SK-N-SH (cell line): ENCODE results near the gene SIM1. TPM values are rescaled to one million over a fixed set of nuclear protein-coding genes. Genes with fewer than 3 reads are reported as not detected.

Experiments used
- CTCF ChIA-PET: fragments of 300-600, 350-600 bp; formaldehyde crosslinking; extraction: SDS; loops from one replicate; lab custom pipeline; 2021; lab: Yijun Ruan, JAX
- POLR2A ChIA-PET: fragments of 350-600 bp; sonication (Branson Sonifier 250); formaldehyde crosslinking; extraction: SDS; loops from one replicate; lab custom pipeline; 2020; ENCODE audit warnings: antibody characterized with exemption, inconsistent platforms; lab: Yijun Ruan, JAX
- DNase-seq: peaks from one replicate; pipeline ENCODE4 v3.0.0; 2012
- H2AFZ ChIP-seq: fragments of 200-600 bp; sonication (generic); 2 replicates; pipeline ENCODE4 v1.8.1; 2016; ENCODE audit warnings: antibody characterized with exemption, mild to moderate bottlenecking, low read depth
- H3F3A ChIP-seq: fragments of 200-600 bp; sonication (generic); replicated peaks from 2 replicates; pipeline ENCODE3; 2016; ENCODE audit warnings: antibody characterized with exemption, mild to moderate bottlenecking; ENCODE audit not compliant: insufficient read depth
- H3K27ac ChIP-seq, 2 experiments: fragments of 200-500 bp in 1 of 2; fragments of 200-600 bp in 1 of 2; sonication (Bioruptor generic) in 1 of 2; sonication (generic), shearing (Covaris generic) in 1 of 2; 2 replicates each; pipeline versions ENCODE4 v1.5.1 to v1.6.1; 2014 to 2016; ENCODE audit warnings: low read depth in 2 of 2, inconsistent platforms in 1 of 2, low read length in 1 of 2, mild to moderate bottlenecking in 1 of 2, mixed read lengths in 1 of 2
- H3K27me3 ChIP-seq: fragments of 200-600 bp; sonication (generic), shearing (Covaris generic); 2 replicates; pipeline ENCODE4 v1.6.1; 2016; ENCODE audit warnings: mixed run types; ENCODE audit not compliant: insufficient read depth
- H3K36me3 ChIP-seq, 2 experiments: fragments of 200-500 bp in 1 of 2; fragments of 200-600 bp in 1 of 2; sonication (Bioruptor generic) in 1 of 2; sonication (generic) in 1 of 2; replicated peaks in 1 of 2; 2 replicates each; pipeline versions ENCODE3 to v1.5.1; 2014 to 2016; ENCODE audit warnings: low read length in 1 of 2, mild to moderate bottlenecking in 1 of 2; ENCODE audit not compliant: insufficient read depth in 2 of 2, control insufficient read depth in 1 of 2
- H3K4me1 ChIP-seq, 2 experiments: fragments of 200-500 bp in 1 of 2; fragments of 200-600 bp in 1 of 2; sonication (Bioruptor generic) in 1 of 2; sonication (generic), shearing (Covaris generic) in 1 of 2; 2 replicates each; pipeline versions ENCODE4 v1.5.1 to v1.6.1; 2014 to 2016; ENCODE audit warnings: low read depth in 1 of 2, low read length in 1 of 2, mixed run types in 1 of 2; ENCODE audit not compliant: insufficient read depth in 2 of 2, control insufficient read depth in 1 of 2
- H3K4me2 ChIP-seq: fragments of 200-600 bp; sonication (generic), shearing (Covaris generic); 2 replicates; pipeline ENCODE4 v1.6.1; 2017; ENCODE audit warnings: mixed run types
- H3K4me3 ChIP-seq, 2 experiments: fragments of 200-500 bp in 1 of 2; fragments of 200-600 bp in 1 of 2; sonication (Bioruptor generic) in 1 of 2; sonication (generic), shearing (Covaris generic) in 1 of 2; 2 replicates each; pipeline versions ENCODE4 v1.5.1 to v1.8.1; 2014 to 2016; ENCODE audit warnings: low read depth in 2 of 2, inconsistent platforms in 1 of 2, low read length in 1 of 2, mild to moderate bottlenecking in 1 of 2, mixed read lengths in 1 of 2, moderate library complexity in 1 of 2
- H3K79me2 ChIP-seq: fragments of 200-600 bp; sonication (generic); 2 replicates; pipeline ENCODE4 v1.8.1; 2017; ENCODE audit warnings: mild to moderate bottlenecking; ENCODE audit not compliant: insufficient read depth
- H3K9ac ChIP-seq: fragments of 200-600 bp; sonication (generic); 2 replicates; pipeline ENCODE4 v1.6.1; 2017; ENCODE audit warnings: mixed run types
- H3K9me2 ChIP-seq: fragments of 200-600 bp; sonication (generic); 2 replicates; pipeline ENCODE4 v1.6.1; 2017; ENCODE audit warnings: mixed run types
- H3K9me3 ChIP-seq: fragments of 200-600 bp; sonication (generic); 2 replicates; pipeline ENCODE4 v1.6.1; 2017; ENCODE audit warnings: mixed run types, mild to moderate bottlenecking, moderate library complexity
- H4K20me1 ChIP-seq: fragments of 200-600 bp; sonication (generic); 2 replicates; pipeline ENCODE4 v1.6.1; 2017; ENCODE audit warnings: mild to moderate bottlenecking, mixed run types; ENCODE audit not compliant: insufficient read depth
- EZH2phosphoT487 ChIP-seq: fragments of 200-600 bp; sonication (generic); IDR thresholded peaks from 2 replicates; pipeline ENCODE4 v1.6.1; 2017; ENCODE audit warnings: low read depth, mixed run types, mild to moderate bottlenecking, antibody characterized with exemption, moderate library complexity, borderline replicate concordance
- FOXJ3 ChIP-seq: sonication (generic); formaldehyde crosslinking; IDR thresholded peaks from 2 replicates; pipeline ENCODE4 v1.5.1; 2020; ENCODE audit warnings: mild to moderate bottlenecking, missing genetic modification reagents
- GABPA ChIP-seq: IDR thresholded peaks from 2 replicates; pipeline ENCODE4 v1.4.0; 2012; ENCODE audit warnings: low read depth, mild to moderate bottlenecking
- GATA2 ChIP-seq: sonication (generic); formaldehyde crosslinking; IDR thresholded peaks from 2 replicates; pipeline ENCODE4 v1.5.0; 2020; ENCODE audit warnings: mild to moderate bottlenecking, missing genetic modification reagents
- MEF2A ChIP-seq: IDR thresholded peaks from 2 replicates; pipeline ENCODE4 v1.4.0; 2012; ENCODE audit warnings: low read depth, borderline replicate concordance
- NFIC ChIP-seq: IDR thresholded peaks from 2 replicates; pipeline ENCODE4 v1.4.0; 2012; ENCODE audit warnings: borderline replicate concordance
- NRF1 ChIP-seq: IDR thresholded peaks from 2 replicates; pipeline ENCODE4 v1.6.1; 2012; ENCODE audit warnings: low read depth, mild to moderate bottlenecking, low read length
- POLR2AphosphoS5 ChIP-seq: IDR thresholded peaks from 2 replicates; pipeline ENCODE4 v1.6.1; 2012; ENCODE audit warnings: low read depth, low read length
- RAD21 ChIP-seq: IDR thresholded peaks from 2 replicates; pipeline ENCODE4 v1.6.1; 2012; ENCODE audit warnings: mild to moderate bottlenecking, low read length
- RCOR1 ChIP-seq: fragments of 150-350 bp; IDR thresholded peaks from 2 replicates; pipeline ENCODE4 v1.6.1; 2017; ENCODE audit warnings: antibody characterized with exemption, low read length
- RFX5 ChIP-seq: IDR thresholded peaks from 2 replicates; pipeline ENCODE4 v1.6.1; 2012; ENCODE audit warnings: mild to moderate bottlenecking, improper control_type of control experiment, low read length
- RXRA ChIP-seq: IDR thresholded peaks from 2 replicates; pipeline ENCODE4 v1.4.0; 2012; ENCODE audit warnings: low read depth, mild to moderate bottlenecking, borderline replicate concordance
- SMC3 ChIP-seq: IDR thresholded peaks from 2 replicates; pipeline ENCODE4 v1.6.1; 2012; ENCODE audit warnings: low read depth, low read length, improper control_type of control experiment
- TEAD4 ChIP-seq: IDR thresholded peaks from 2 replicates; pipeline ENCODE4 v1.4.0; 2012; ENCODE audit warnings: mild to moderate bottlenecking, borderline replicate concordance; ENCODE audit not compliant: insufficient read depth
- WGBS: methylation state at CpG from one replicate; pipeline ENCODE4 v1.1.6; 2017; ENCODE audit warnings: low lambda C conversion rate; 5-methylcytosine and 5-hydroxymethylcytosine counted together
- polyA plus RNA-seq, 3 experiments: library from polyadenylated mRNA; depleted of rRNA; stranded (reverse); fragments of >200 nt; gene quantifications; 2 replicates each; pipeline ENCODE4 v1.2.3, GENCODE V29; 2012
- TF ChIP-seq, protein P1 (sequence below): fragments of 150-350 bp; IDR thresholded peaks from 2 replicates; pipeline ENCODE4 v1.6.1; 2017; ENCODE audit warnings: antibody characterized with exemption, low read length, low read depth, borderline replicate concordance
- TF ChIP-seq, protein P2 (sequence below): fragments of 150-350 bp; IDR thresholded peaks from 2 replicates; pipeline ENCODE4 v1.6.1; 2016; ENCODE audit warnings: mild to moderate bottlenecking, low read depth, low read length
- TF ChIP-seq, protein P3 (sequence below): IDR thresholded peaks from 2 replicates; pipeline ENCODE4 v1.4.0; 2012; ENCODE audit warnings: low read depth, borderline replicate concordance
- TF ChIP-seq, protein P4 (sequence below): fragments of 200-600 bp; sonication (generic); IDR thresholded peaks from 2 replicates; pipeline ENCODE4 v1.6.1; 2017; ENCODE audit warnings: antibody characterized with exemption, mild to moderate bottlenecking, moderate library complexity

The SIM1 gene
- polyA plus RNA-seq, 1 of the 3 experiments (the other 2 are of a cell fraction) = not detected

DNA sequence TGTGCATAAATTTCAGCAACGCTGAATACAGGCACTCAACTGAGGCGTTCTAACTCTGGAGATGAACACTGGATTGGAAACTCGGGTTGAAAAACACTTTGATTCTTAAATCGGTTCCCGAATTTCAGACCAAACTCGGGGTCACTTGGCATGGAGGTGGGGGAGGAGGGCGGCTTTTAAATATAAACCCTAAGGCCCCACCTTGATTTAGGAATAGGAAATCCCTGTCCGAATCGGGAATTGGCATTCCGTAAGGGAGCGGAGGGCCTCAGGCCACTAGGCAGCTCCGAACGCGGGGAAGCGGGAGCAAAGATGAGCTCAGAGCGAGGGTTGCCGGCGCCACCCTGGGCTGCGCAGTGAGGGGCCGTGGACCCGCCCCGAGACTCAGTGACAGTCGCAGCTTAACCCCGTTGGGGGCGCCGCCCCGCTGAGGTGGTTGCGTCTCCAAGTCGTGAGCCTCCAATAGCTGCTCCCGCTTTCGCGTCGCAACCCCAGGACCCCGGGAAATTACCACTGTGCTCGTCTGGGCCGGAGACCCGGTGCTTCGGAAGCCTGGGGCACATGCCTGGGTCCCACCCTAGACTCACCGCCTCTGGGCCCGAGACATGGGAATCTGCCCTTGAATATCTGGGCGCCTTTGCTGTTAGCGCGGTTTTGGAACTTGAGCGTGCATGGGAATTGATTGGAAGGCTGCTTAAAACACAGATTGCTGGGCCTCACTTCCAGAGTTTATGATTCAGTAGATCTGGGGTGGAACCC, 4.6 kb upstream of the SIM1 start:
- no peak overlapping the region for H2AFZ ChIP-seq
- CTCF ChIA-PET = interaction anchor here (1.1 kb wide), 1 partner anchor 11 kb away, joined by 4 read pairs; no protein-coding TSS in a partner anchor
- H3K27ac ChIP-seq = no peak overlapping the region
- no peak overlapping the region for H3K4me2 ChIP-seq
- no peaks in the 10 kb centered on the region for H3K9me3 ChIP-seq
- no peak for TF ChIP-seq GABPA
- peak; percentile 96; the same call in 1 of the 2 replicates for TF ChIP-seq EZH2phosphoT487
- H3K36me3 ChIP-seq = no peaks in the 10 kb centered on the region
- H4K20me1 ChIP-seq = no peaks in the 10 kb centered on the region
- H3K9ac ChIP-seq = no peak overlapping the region
- 30% methylated on average over 24 of the region's 44 CpGs for WGBS
- H3K9me2 ChIP-seq = no peaks in the 10 kb centered on the region
- no peak overlapping the region for H3K4me3 ChIP-seq
- POLR2A ChIA-PET = interaction anchor here (0.7 kb wide), 1 partner anchor 9 kb away, joined by 3 read pairs; no protein-coding TSS in a partner anchor
- H3F3A ChIP-seq = no peaks in the 10 kb centered on the region
- DNase-seq = no peak
- peaks cover 70% of the 10 kb centered on the region for H3K27me3 ChIP-seq
- peaks cover 0 to 6% of the 10 kb centered on the region in 2 experiments; a peak in 1 of 4 replicates for H3K4me1 ChIP-seq
- H3K79me2 ChIP-seq = no peaks in the 10 kb centered on the region

DNA sequence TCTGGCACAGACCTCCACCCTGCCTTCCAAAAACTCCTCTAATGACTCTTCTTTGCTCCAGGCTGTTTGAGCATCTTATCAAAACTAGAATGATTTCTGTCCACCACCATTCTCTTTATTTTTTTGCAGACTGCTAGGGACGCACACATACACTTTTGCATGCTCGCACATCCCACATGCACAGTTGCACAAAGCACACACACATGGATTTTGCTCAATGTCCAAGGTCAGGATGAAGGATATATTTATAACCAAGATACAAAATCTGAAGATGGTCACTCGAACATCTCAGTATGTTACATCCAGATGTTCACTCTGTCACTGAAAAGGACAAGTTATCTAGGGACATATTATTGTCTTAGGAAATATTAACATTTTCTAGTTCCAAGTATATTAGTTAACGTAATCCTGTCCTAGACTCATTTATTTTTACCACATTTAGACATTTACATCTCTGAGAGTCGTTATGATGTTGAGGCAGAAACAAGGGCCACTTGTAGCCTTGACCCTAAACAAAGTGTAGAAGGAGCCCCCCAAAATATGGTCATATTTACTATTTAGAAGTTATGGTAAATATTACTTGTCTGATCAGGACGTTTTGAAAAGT, 3.4 kb upstream of the SIM1 start:
- no peaks in the 10 kb centered on the region for H4K20me1 ChIP-seq
- WGBS = 15% methylated on average over 6 of the region's 6 CpGs
- H3K4me1 ChIP-seq = peaks cover 0 to 6% of the 10 kb centered on the region in 2 experiments; a peak in 1 of 4 replicates
- no peak overlapping the region for H2AFZ ChIP-seq
- H3K36me3 ChIP-seq = no peaks in the 10 kb centered on the region
- no peak overlapping the region for H3K4me3 ChIP-seq
- ChIA-PET CTCF (no interaction called here), POLR2A (no interaction called here)
- TF ChIP-seq, protein P1, sequence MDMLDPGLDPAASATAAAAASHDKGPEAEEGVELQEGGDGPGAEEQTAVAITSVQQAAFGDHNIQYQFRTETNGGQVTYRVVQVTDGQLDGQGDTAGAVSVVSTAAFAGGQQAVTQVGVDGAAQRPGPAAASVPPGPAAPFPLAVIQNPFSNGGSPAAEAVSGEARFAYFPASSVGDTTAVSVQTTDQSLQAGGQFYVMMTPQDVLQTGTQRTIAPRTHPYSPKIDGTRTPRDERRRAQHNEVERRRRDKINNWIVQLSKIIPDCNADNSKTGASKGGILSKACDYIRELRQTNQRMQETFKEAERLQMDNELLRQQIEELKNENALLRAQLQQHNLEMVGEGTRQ = no peak
- no peak for TF ChIP-seq RAD21
- no peak for TF ChIP-seq NRF1
- TF ChIP-seq, protein P2, sequence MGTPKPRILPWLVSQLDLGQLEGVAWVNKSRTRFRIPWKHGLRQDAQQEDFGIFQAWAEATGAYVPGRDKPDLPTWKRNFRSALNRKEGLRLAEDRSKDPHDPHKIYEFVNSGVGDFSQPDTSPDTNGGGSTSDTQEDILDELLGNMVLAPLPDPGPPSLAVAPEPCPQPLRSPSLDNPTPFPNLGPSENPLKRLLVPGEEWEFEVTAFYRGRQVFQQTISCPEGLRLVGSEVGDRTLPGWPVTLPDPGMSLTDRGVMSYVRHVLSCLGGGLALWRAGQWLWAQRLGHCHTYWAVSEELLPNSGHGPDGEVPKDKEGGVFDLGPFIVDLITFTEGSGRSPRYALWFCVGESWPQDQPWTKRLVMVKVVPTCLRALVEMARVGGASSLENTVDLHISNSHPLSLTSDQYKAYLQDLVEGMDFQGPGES = no peak
- TF ChIP-seq, protein P3, sequence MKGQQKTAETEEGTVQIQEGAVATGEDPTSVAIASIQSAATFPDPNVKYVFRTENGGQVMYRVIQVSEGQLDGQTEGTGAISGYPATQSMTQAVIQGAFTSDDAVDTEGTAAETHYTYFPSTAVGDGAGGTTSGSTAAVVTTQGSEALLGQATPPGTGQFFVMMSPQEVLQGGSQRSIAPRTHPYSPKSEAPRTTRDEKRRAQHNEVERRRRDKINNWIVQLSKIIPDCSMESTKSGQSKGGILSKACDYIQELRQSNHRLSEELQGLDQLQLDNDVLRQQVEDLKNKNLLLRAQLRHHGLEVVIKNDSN = no peak
- no peak for TF ChIP-seq MEF2A
- TF ChIP-seq GATA2 (CRISPR knock-in tag) = no peak
- no peak for TF ChIP-seq SMC3
- TF ChIP-seq, protein P4, sequence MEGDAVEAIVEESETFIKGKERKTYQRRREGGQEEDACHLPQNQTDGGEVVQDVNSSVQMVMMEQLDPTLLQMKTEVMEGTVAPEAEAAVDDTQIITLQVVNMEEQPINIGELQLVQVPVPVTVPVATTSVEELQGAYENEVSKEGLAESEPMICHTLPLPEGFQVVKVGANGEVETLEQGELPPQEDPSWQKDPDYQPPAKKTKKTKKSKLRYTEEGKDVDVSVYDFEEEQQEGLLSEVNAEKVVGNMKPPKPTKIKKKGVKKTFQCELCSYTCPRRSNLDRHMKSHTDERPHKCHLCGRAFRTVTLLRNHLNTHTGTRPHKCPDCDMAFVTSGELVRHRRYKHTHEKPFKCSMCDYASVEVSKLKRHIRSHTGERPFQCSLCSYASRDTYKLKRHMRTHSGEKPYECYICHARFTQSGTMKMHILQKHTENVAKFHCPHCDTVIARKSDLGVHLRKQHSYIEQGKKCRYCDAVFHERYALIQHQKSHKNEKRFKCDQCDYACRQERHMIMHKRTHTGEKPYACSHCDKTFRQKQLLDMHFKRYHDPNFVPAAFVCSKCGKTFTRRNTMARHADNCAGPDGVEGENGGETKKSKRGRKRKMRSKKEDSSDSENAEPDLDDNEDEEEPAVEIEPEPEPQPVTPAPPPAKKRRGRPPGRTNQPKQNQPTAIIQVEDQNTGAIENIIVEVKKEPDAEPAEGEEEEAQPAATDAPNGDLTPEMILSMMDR = no peak
- no peak for TF ChIP-seq FOXJ3 (CRISPR knock-in tag)
- no peak for TF ChIP-seq POLR2AphosphoS5
- no peak for TF ChIP-seq TEAD4
- no peak for TF ChIP-seq RCOR1
- no peak for TF ChIP-seq RXRA
- TF ChIP-seq NFIC = no peak
- no peak for TF ChIP-seq RFX5
- no peaks in the 10 kb centered on the region for H3F3A ChIP-seq
- H3K79me2 ChIP-seq = no peaks in the 10 kb centered on the region
- H3K9me3 ChIP-seq = no peaks in the 10 kb centered on the region
- H3K4me2 ChIP-seq = no peak overlapping the region
- no peak for DNase-seq
- no peak overlapping the region for H3K9ac ChIP-seq
- peaks cover 82% of the 10 kb centered on the region for H3K27me3 ChIP-seq
- no peaks in the 10 kb centered on the region for H3K9me2 ChIP-seq
- no peak overlapping the region for H3K27ac ChIP-seq
